ENCODE results near the gene ADARB1. TPM values are rescaled to one million over a fixed set of nuclear protein-coding genes. Genes with fewer than 3 reads are reported as not detected.

ADARB1 gene
- total and polyA plus RNA-seq, 5 donors = 9.1 to 23.8 (median 19.2) TPM

DNA sequence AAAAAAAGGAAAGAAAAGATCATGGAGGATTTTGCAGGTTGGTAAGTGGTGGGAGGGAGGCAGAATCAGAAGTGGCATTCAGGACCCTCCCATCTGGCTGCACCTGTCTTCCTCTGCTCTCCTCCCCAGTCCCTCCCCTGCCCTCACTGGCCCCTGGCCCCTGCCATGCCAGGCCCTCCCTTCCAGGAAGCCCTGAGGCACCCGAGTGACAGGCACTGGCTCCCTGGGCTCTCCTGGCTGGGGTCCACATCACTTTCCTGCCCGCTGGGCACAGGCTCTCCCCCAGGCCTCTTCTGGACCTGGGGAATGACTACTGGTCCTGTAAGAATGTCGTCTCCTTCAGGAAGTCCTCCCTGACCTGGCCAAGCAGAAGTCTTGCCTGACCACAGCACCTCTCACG lies 15.3 kb upstream of the ADARB1 start:
- intact Hi-C loops (cut with DNase I) = no loop called here
- no peaks in the 10 kb centered on the region for H3K27me3 ChIP-seq (ENCODE audit: control insufficient read depth, insufficient read depth)
- no peak for ATAC-seq
- DNase-seq = peak in 1 of 3 donors; percentile 63
- H3K4me1 ChIP-seq (ENCODE audit: control insufficient read depth, insufficient read depth, low read length) = no peaks in the 10 kb centered on the region
- H3K9me3 ChIP-seq (ENCODE audit: control insufficient read depth, low read length) = no peaks in the 10 kb centered on the region
- no peak overlapping the region for H3K27ac ChIP-seq (ENCODE audit: low read length)
- WGBS = 83% methylated on average over 4 of the region's 4 CpGs
- H3K4me3 ChIP-seq (ENCODE audit: low read length) = no peak overlapping the region

- no peaks in the 10 kb centered on the region for H3K27me3 ChIP-seq (ENCODE audit: control insufficient read depth, insufficient read depth)
- H3K27ac ChIP-seq (ENCODE audit: low read length) = no peak overlapping the region
- intact Hi-C loops (cut with DNase I) = no loop called here
- DNase-seq (no peak), ATAC-seq (no peak)
- H3K4me3 ChIP-seq (ENCODE audit: low read length) = no peak overlapping the region
- WGBS = 89% methylated on average over 8 of the region's 8 CpGs
- no peaks in the 10 kb centered on the region for H3K4me1 ChIP-seq (ENCODE audit: control insufficient read depth, insufficient read depth, low read length)
- no peaks in the 10 kb centered on the region for H3K9me3 ChIP-seq (ENCODE audit: control insufficient read depth, low read length)
Measured at GRCh38 chr21:45060089-45060488, 14.3 kb upstream of the ADARB1 start.

DNA sequence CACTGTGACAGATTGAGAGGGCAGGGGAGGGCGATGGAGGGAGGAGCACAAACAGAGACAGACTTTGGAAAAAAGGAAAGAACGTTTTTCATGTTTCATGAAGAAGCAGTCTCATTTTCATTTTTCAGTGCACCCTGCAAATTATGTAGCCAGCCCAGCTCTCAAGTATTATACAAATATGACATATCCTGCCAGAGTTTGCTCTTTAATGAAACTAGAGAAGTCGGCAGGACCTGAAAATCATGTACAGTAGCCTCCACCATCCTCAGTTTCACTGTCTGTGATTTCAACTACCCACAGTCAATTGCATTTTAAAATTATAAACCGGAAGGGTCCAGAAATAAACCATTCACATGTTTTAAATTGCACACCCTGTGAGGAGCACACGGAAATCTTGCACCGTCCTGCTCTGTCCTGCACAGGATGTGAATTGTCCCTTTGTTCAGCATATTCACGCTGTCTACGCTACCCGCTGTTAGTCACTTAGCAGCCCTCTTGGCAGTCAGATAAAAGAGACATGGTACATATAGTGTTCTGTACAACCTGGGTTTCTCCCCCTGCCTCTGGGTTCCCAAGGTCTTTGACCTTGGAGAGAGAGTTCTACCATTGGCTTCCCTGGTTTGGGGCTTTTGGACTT lies 13.6 kb upstream of the ADARB1 start:
- DNase-seq = no peak
- WGBS = 68% methylated on average over 9 of the region's 9 CpGs
- Histone ChIP-seq H3K27me3 (ENCODE audit: control insufficient read depth, insufficient read depth) (no peaks in the 10 kb centered on the region), H3K4me3 (ENCODE audit: low read length) (no peak overlapping the region), H3K4me1 (ENCODE audit: control insufficient read depth, insufficient read depth, low read length) (no peaks in the 10 kb centered on the region), H3K9me3 (ENCODE audit: control insufficient read depth, low read length) (no peaks in the 10 kb centered on the region), H3K27ac (ENCODE audit: low read length) (no peak overlapping the region)
- intact Hi-C loops (cut with DNase I) = no loop called here
- ATAC-seq = no peak

GRCh38 chr21:45064091-45064490 lies 10.3 kb upstream of the ADARB1 start:
- DNase-seq (no peak), ATAC-seq (no peak)
- no peaks in the 10 kb centered on the region for H3K27me3 ChIP-seq (ENCODE audit: control insufficient read depth, insufficient read depth)
- no peaks in the 10 kb centered on the region for H3K9me3 ChIP-seq (ENCODE audit: control insufficient read depth, low read length)
- intact Hi-C loops (cut with DNase I) = no loop called here
- no peak overlapping the region for H3K27ac ChIP-seq (ENCODE audit: low read length)
- 74% methylated on average over 8 of the region's 8 CpGs for WGBS
- H3K4me1 ChIP-seq (ENCODE audit: control insufficient read depth, insufficient read depth, low read length) = no peaks in the 10 kb centered on the region
- no peak overlapping the region for H3K4me3 ChIP-seq (ENCODE audit: low read length)

- Histone ChIP-seq H3K9me3 (ENCODE audit: control insufficient read depth, low read length) (no peaks in the 10 kb centered on the region), H3K4me3 (ENCODE audit: low read length) (no peak overlapping the region), H3K27me3 (ENCODE audit: control insufficient read depth, insufficient read depth) (no peaks in the 10 kb centered on the region), H3K4me1 (ENCODE audit: control insufficient read depth, insufficient read depth, low read length) (no peaks in the 10 kb centered on the region), H3K27ac (ENCODE audit: low read length) (no peak overlapping the region)
- ATAC-seq (peak in 1 of 2 donors; percentile 21), DNase-seq (peak in 1 of 3 donors; percentile 4)
- WGBS = 76% methylated on average over 19 of the region's 19 CpGs
- intact Hi-C loops (cut with DNase I) = no loop called here
Measured at GRCh38 chr21:45064618-45065399, 9.6 kb upstream of the ADARB1 start.

DNA sequence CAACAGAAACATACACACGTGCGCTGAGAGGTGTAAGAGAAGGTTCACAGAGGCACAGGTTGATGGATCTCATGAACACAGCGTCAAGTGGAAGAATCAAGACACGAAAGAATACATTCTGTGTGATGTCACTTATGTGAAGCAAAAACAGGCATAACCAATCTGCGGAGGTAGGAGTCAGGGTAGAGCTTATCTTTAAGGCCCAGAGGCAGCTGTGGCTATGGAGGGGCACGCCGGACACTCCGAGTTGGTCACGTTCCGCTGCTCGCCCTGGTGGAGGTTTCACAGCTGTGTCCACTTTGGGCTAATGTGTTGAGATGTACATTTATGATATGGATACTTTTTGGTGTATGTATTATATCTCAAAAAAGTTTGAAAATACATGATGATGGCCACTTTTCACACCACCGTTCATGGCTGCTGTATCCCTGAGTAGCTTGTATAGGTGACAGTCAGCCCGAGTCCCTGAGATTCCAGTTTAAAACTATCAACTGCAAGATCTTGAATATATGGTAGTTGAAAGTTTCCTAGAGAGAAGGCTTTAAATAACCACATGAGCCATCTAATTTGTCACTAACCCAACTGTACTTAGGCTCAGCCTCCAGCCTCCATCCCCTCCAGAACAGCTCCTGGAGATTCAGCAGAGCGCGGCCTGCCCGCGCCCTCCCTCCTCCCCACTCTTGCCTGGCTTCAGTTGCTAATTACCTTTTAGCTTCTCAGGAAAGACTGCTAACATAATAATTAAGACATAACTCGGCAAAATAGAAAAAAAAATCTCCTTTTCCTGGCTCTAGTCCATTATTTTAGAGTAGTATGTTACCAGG lies 6.7 kb upstream of the ADARB1 start:
- DNase-seq = peak in 1 of 3 donors; percentile 6
- intact Hi-C loops (cut with DNase I) = no loop called here

GRCh38 chr21:45069085-45069484 lies 5.3 kb upstream of the ADARB1 start:
- H3K9me3 ChIP-seq (ENCODE audit: control insufficient read depth, low read length) = no peaks in the 10 kb centered on the region
- no peak overlapping the region for H3K4me3 ChIP-seq (ENCODE audit: low read length)
- DNase-seq = peak in 1 of 3 donors; percentile 4
- no peaks in the 10 kb centered on the region for H3K27me3 ChIP-seq (ENCODE audit: control insufficient read depth, insufficient read depth)
- no peak for ATAC-seq
- 89% methylated on average over 11 of the region's 11 CpGs for WGBS
- intact Hi-C loops (cut with DNase I) = no loop called here
- no peaks in the 10 kb centered on the region for H3K4me1 ChIP-seq (ENCODE audit: control insufficient read depth, insufficient read depth, low read length)
- H3K27ac ChIP-seq (ENCODE audit: low read length) = no peak overlapping the region

More for the DNA sequence above, 6.7 kb upstream of the ADARB1 start:
- Histone ChIP-seq H3K27me3 (ENCODE audit: control insufficient read depth, insufficient read depth) (no peaks in the 10 kb centered on the region), H3K4me1 (ENCODE audit: control insufficient read depth, insufficient read depth, low read length) (no peaks in the 10 kb centered on the region), H3K4me3 (ENCODE audit: low read length) (no peak overlapping the region), H3K9me3 (ENCODE audit: control insufficient read depth, low read length) (no peaks in the 10 kb centered on the region), H3K27ac (ENCODE audit: low read length) (no peak overlapping the region)
- 85% methylated on average over 18 of the region's 18 CpGs for WGBS
- no peak for ATAC-seq

- no peak overlapping the region for H3K4me3 ChIP-seq (ENCODE audit: low read length)
- H3K9me3 ChIP-seq (ENCODE audit: control insufficient read depth, low read length) = no peaks in the 10 kb centered on the region
- 79% methylated on average over 5 of the region's 5 CpGs for WGBS
- H3K4me1 ChIP-seq (ENCODE audit: control insufficient read depth, insufficient read depth, low read length) = no peaks in the 10 kb centered on the region
- DNase-seq (no peak), ATAC-seq (no peak)
- no peak overlapping the region for H3K27ac ChIP-seq (ENCODE audit: low read length)
- intact Hi-C loops (cut with DNase I) = loop anchor here in 3 of 4 donors (10.0 kb wide), 3 partner anchors 45 to 105 kb away; no protein-coding TSS in a partner anchor
- no peaks in the 10 kb centered on the region for H3K27me3 ChIP-seq (ENCODE audit: control insufficient read depth, insufficient read depth)
Measured at GRCh38 chr21:45069711-45070110, 4.7 kb upstream of the ADARB1 start.

GRCh38 chr21:45071078-45071873 lies 3.1 kb upstream of the ADARB1 start:
- H3K27ac ChIP-seq (ENCODE audit: low read length) = no peak overlapping the region
- ATAC-seq (no peak), DNase-seq (peak in 1 of 3 donors; percentile 6)
- 85% methylated on average over 24 of the region's 24 CpGs for WGBS
- intact Hi-C loops (cut with DNase I) = loop anchor here in 3 of 4 donors (10.0 kb wide), 3 partner anchors 46 to 106 kb away; no protein-coding TSS in a partner anchor
- no peaks in the 10 kb centered on the region for H3K9me3 ChIP-seq (ENCODE audit: control insufficient read depth, low read length)
- H3K4me3 ChIP-seq (ENCODE audit: low read length) = no peak overlapping the region
- no peaks in the 10 kb centered on the region for H3K27me3 ChIP-seq (ENCODE audit: control insufficient read depth, insufficient read depth)
- peaks cover 2% of the 10 kb centered on the region for H3K4me1 ChIP-seq (ENCODE audit: control insufficient read depth, insufficient read depth, low read length)
